BJ (cell line): ENCODE data around the gene LRBA. TPM values are rescaled to one million over a fixed set of nuclear protein-coding genes. Genes with fewer than 3 reads are reported as not detected.
"Not testable (repeated sequence)": the region's sequence is repeated elsewhere in the genome, so short reads cannot be mapped to it uniquely, and the experiment has no call there.

ENCODE experiments used
- CTCF ChIA-PET: fragments of 350-600 bp; formaldehyde crosslinking; extraction: SDS; loops from one replicate; lab custom pipeline; 2021; ENCODE audit warnings: antibody characterized with exemption, inconsistent platforms; lab: Yijun Ruan, JAX
- POLR2A ChIA-PET: fragments of 300-600 bp; sonication (Branson Sonifier 250); formaldehyde crosslinking; extraction: SDS; loops from one replicate; lab custom pipeline; 2021; ENCODE audit warnings: antibody characterized with exemption; lab: Charles Lee
- DNase-seq: peaks from one replicate; pipeline ENCODE4 v3.0.0-alpha.2; 2011; ENCODE audit warnings: low read depth
- H3K27me3 ChIP-seq: 2 replicates; pipeline ENCODE4 v1.6.0; 2011; ENCODE audit warnings: low read length; ENCODE audit not compliant: control insufficient read depth, insufficient read depth
- H3K36me3 ChIP-seq: 2 replicates; pipeline ENCODE4 v1.5.1; 2011; ENCODE audit warnings: low read length; ENCODE audit not compliant: control insufficient read depth, insufficient read depth
- H3K4me3 ChIP-seq: 2 replicates; pipeline ENCODE4 v1.5.1; 2011; ENCODE audit warnings: low read depth, mild to moderate bottlenecking, control low read depth, low read length
- polyA plus RNA-seq: library from polyadenylated mRNA; depleted of rRNA; stranded (reverse); fragments of >200 nt; gene quantifications from 2 replicates; pipeline ENCODE4 v1.2.3, GENCODE V29; 2011
- TF ChIP-seq, protein P1 (sequence below): IDR thresholded peaks from 2 replicates; pipeline ENCODE4 v1.5.1; 2011; ENCODE audit warnings: low read depth, mild to moderate bottlenecking, control low read depth, inconsistent platforms, low read length, moderate library complexity; ENCODE audit not compliant: insufficient read depth

LRBA gene
- polyA plus RNA-seq, 1 experiment = 8.2 TPM

DNA sequence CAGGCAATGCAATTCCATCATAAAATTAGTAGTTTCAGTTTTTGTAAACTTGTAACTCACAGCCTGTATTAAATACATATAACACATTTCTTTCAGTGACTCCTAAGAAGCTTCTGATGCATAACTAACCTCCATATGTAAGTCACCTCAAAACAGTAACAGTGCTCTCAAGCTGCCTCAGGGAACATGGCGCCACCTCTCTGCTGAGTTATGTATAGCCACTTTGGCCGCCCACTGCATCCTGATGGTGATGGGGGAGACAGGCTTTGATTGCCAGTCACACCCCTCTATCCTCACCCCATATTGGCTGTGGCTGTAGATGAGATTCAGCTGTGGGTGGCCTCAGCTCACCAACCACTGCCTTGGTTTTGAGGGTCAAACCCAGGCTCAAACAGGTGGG, 54.3 kb downstream of the LRBA start:
- ChIA-PET POLR2A (no interaction called here), CTCF (interaction anchor here (0.5 to 3.8 kb wide), 15 partner anchors 10 to 990 kb away, joined by 3 to 20 read pairs (median 4); no protein-coding TSS in a partner anchor)
- Histone ChIP-seq H3K27me3 (no peaks in the 10 kb centered on the region), H3K4me3 (no peak overlapping the region), H3K36me3 (no peaks in the 10 kb centered on the region)
- TF ChIP-seq, protein P1, sequence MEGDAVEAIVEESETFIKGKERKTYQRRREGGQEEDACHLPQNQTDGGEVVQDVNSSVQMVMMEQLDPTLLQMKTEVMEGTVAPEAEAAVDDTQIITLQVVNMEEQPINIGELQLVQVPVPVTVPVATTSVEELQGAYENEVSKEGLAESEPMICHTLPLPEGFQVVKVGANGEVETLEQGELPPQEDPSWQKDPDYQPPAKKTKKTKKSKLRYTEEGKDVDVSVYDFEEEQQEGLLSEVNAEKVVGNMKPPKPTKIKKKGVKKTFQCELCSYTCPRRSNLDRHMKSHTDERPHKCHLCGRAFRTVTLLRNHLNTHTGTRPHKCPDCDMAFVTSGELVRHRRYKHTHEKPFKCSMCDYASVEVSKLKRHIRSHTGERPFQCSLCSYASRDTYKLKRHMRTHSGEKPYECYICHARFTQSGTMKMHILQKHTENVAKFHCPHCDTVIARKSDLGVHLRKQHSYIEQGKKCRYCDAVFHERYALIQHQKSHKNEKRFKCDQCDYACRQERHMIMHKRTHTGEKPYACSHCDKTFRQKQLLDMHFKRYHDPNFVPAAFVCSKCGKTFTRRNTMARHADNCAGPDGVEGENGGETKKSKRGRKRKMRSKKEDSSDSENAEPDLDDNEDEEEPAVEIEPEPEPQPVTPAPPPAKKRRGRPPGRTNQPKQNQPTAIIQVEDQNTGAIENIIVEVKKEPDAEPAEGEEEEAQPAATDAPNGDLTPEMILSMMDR = peak; percentile 70
- DNase-seq = no peak

DNA sequence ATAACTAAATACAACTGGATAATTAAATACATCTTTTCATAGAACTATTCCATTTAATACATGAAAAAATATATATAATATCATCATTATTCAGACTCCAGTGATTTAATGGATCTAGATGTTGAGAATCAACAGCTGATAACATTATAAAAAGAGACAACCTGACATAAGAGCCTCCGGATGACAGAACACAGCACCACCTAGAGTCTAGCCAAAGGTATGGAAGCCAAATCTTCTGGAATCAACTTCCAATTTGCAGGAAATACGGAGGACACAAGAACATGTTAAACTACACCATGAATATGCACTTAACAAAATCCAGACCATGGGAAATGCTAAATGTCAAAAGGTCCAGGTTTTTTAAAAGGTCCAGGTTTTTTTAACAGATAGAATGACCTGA, 55.0 kb downstream of the LRBA start:
- Histone ChIP-seq H3K4me3 (no peak overlapping the region), H3K36me3 (no peaks in the 10 kb centered on the region), H3K27me3 (no peaks in the 10 kb centered on the region)
- CTCF ChIA-PET = interaction anchor here (0.6 to 3.8 kb wide), 10 partner anchors 10 to 146 kb away, joined by 3 to 20 read pairs (median 4); no protein-coding TSS in a partner anchor
- DNase-seq = no peak
- TF ChIP-seq, protein P1 = peak; percentile 67
- POLR2A ChIA-PET = no interaction called here

DNA sequence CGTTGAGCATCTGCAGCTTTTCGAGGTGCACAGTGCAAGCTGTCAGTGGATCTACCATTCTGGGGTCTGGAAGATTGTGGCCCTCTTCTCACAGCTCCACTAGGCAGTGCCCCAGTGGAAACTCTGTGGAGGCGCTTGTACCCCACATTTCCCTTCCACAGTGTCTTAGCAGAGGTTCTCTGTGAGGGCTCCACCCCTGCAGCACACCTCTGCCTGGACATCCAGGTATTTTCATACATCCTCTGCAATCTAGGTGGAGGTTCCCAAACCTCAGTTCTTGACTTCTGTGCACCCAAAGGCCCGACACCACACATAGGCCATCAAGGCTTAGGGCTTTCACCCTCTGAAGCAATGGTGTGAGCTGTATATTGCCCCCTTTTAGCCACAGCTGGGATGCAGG, 57.1 kb downstream of the LRBA start:
- H3K36me3 ChIP-seq, POLR2A ChIA-PET, H3K4me3 ChIP-seq, H3K27me3 ChIP-seq, DNase-seq: not testable (repeated sequence)
- CTCF ChIA-PET = interaction anchor here (0.6 kb wide), 1 partner anchor 195 kb away, joined by 3 read pairs; no protein-coding TSS in a partner anchor

DNA sequence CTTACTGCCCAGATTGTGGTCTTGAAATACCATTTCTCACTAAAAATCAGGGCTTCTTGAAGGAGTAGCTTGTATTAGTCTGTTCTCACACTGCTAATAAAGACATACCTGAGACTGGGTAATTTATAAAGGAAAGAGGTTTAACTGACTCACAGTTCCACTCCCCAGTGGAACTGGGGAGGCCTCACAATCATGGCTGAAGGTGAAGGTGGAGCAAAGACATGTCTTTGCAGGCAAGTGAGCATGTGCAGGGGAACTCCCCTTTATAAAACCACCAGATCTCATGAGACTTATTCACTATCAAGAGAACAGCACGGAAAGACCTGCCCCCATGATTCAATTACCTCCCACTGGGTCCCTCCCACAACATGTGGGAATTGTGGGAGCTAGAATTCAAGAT, 58.0 kb downstream of the LRBA start:
- H3K4me3 ChIP-seq, DNase-seq, CTCF ChIA-PET, H3K27me3 ChIP-seq, H3K36me3 ChIP-seq, POLR2A ChIA-PET: not testable (repeated sequence)

DNA sequence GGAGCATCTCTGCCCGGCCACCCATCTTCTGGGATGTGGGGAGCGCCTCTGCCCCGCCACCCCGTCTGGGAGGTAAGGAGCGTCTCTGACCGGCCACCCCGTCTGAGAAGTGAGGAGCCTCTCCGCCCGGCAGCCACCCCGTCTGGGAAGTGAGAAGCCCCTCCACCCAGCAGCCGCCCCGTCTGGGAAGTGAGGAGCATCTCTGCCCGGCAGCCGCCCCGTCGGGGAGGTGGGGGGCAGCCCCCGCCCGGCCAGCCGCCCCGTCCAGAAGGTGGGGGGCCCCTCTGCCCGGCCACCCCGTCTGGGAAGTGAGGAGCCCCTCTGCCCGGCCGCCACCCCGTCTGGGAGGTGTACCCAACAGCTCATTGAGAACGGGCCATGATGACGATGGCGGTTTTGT, 61.2 kb downstream of the LRBA start:
- DNase-seq, H3K27me3 ChIP-seq, CTCF ChIA-PET, H3K4me3 ChIP-seq, H3K36me3 ChIP-seq, POLR2A ChIA-PET: not testable (repeated sequence)

DNA sequence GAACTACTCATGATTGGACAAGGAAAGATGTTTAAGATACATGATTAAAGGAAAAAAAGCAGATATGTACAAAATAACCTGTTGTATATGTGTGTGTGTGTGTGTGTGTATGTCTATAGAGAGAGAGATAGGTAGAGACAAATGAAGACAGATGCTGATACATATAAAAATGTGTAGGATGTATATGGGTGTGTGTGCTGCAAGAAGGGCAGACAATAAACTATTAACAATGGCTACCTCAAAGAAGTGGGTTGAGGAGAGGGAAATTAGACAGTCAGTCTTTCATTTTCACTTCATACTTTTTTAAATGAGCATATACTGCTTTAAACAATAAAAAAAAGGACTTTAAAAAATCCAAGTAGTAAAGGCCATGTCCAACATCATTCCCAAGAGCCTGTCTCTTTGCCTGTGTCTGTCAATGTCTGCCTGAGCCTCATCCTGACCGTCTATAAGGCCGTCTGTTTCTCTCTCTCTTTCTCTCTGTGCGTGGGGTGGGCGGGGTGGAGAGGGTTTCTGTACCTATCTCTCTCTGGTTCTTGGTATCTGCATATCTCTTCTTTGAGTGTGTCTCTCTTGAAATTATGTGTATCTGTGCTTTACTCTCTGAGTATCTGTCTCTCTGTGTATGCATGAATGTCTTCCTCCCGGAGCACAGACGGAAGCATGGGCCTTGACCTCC, 62.8 kb downstream of the LRBA start:
- POLR2A ChIA-PET = no interaction called here
- Histone ChIP-seq H3K36me3 (no peaks in the 10 kb centered on the region), H3K4me3 (no peak overlapping the region), H3K27me3 (no peaks in the 10 kb centered on the region)
- TF ChIP-seq, protein P1 = no peak
- CTCF ChIA-PET = no interaction called here
- no peak for DNase-seq
